PC-9 (cell line): ENCODE data around the gene CPED1. TPM values are rescaled to one million over a fixed set of nuclear protein-coding genes. Genes with fewer than 3 reads are reported as not detected.
"Not testable (repeated sequence)": the region's sequence is repeated elsewhere in the genome, so short reads cannot be mapped to it uniquely, and the experiment has no call there.

Source experiments
- BruUV-seq: library from RNA; stranded (reverse); fragments of 400-500 nt; replicated peaks from 2 replicates; lab custom pipeline; 2021; lab: Mats Ljungman, UMichigan
- CTCF ChIA-PET: fragments of 300-600 bp; sonication (Branson Sonifier 250); formaldehyde crosslinking; loops from one replicate; lab custom pipeline; 2022; ENCODE audit warnings: antibody characterized with exemption; lab: Charles Lee
- POLR2A ChIA-PET: fragments of 300-600 bp; sonication (Branson Sonifier 250); formaldehyde crosslinking; loops from one replicate; lab custom pipeline; 2022; ENCODE audit warnings: antibody characterized with exemption; ENCODE audit not compliant: unreplicated experiment; lab: Charles Lee
- DNase-seq, 2 experiments: peaks; one replicate each; pipeline versions ENCODE4 v3.0.0 to v3.0.0-alpha.2; 2015 to 2022; ENCODE audit warnings: mixed read lengths in 1 of 2
- H2AFZ ChIP-seq: fragments of 200-600 bp; sonication (generic); 2 replicates; pipeline ENCODE4 v1.8.1; 2017; ENCODE audit warnings: antibody characterized with exemption
- H3F3A ChIP-seq: fragments of 200-600 bp; sonication (generic); 2 replicates; pipeline ENCODE4 v1.8.1; 2017; ENCODE audit warnings: antibody characterized with exemption, mild to moderate bottlenecking, low read depth; ENCODE audit not compliant: insufficient read depth
- H3K27ac ChIP-seq: fragments of 200-600 bp; sonication (generic); 2 replicates; pipeline ENCODE4 v1.6.1; 2016; ENCODE audit warnings: mixed run types
- H3K27me3 ChIP-seq: fragments of 200-600 bp; sonication (generic); 2 replicates; pipeline ENCODE4 v1.6.1; 2016; ENCODE audit warnings: low read depth, mixed run types; ENCODE audit not compliant: insufficient read depth
- H3K36me3 ChIP-seq: fragments of 200-600 bp; sonication (generic); 2 replicates; pipeline ENCODE4 v1.6.1; 2016; ENCODE audit warnings: low read depth, mixed run types
- H3K4me1 ChIP-seq: fragments of 200-600 bp; sonication (generic); replicated peaks from 2 replicates; pipeline ENCODE4 v1.6.1; 2016; ENCODE audit warnings: mixed run types; ENCODE audit not compliant: insufficient read depth
- H3K4me2 ChIP-seq: fragments of 200-600 bp; sonication (generic); 2 replicates; pipeline ENCODE4 v1.6.1; 2017; ENCODE audit warnings: mixed run types
- H3K4me3 ChIP-seq: fragments of 200-600 bp; sonication (generic); 2 replicates; pipeline ENCODE4 v1.6.1; 2016; ENCODE audit warnings: mixed run types
- H3K79me2 ChIP-seq: fragments of 200-600 bp; sonication (generic); 2 replicates; pipeline ENCODE4 v1.6.1; 2017; ENCODE audit warnings: low read depth, mixed run types
- H3K9me2 ChIP-seq: fragments of 200-600 bp; sonication (generic); 2 replicates; pipeline ENCODE4 v1.8.1; 2017; ENCODE audit warnings: mild to moderate bottlenecking; ENCODE audit not compliant: insufficient read depth
- H3K9me3 ChIP-seq: fragments of 200-600 bp; sonication (generic); 2 replicates; pipeline ENCODE4 v1.8.1; 2016; ENCODE audit warnings: low read depth; ENCODE audit not compliant: insufficient read depth
- H4K20me1 ChIP-seq: fragments of 200-600 bp; sonication (generic); 2 replicates; pipeline ENCODE4 v1.8.1; 2017; ENCODE audit not compliant: insufficient read depth
- CTCF ChIP-seq: fragments of 200-600 bp; sonication (generic); conservative IDR thresholded peaks from 2 replicates; pipeline ENCODE4 v1.6.1; 2017; ENCODE audit warnings: mixed run types, antibody characterized with exemption, mild to moderate bottlenecking, moderate library complexity
- EZH2 ChIP-seq: fragments of 200-600 bp; sonication (generic); IDR thresholded peaks from 2 replicates; pipeline ENCODE4 v1.8.0; 2017; ENCODE audit warnings: antibody characterized with exemption, low read depth
- intact Hi-C: fragments of 100-400 bp; cut with micrococcal nuclease; formaldehyde crosslinking; loops from one replicate; pipeline ENCODE4 v1.10.0; 2022; ENCODE audit not compliant: unreplicated experiment
- total RNA-seq: library from RNA; stranded (reverse); gene quantifications from 2 replicates; pipeline ENCODE4 v1.2.3, GENCODE V29; 2021

CPED1 gene
- total RNA-seq, 1 experiment from 2014 or later, result 2.4 TPM

- Histone ChIP-seq H3K27ac (no peak overlapping the region), H3K4me1 (no peaks in the 10 kb centered on the region), H3K27me3 (no peaks in the 10 kb centered on the region), H3K9me3 (no peaks in the 10 kb centered on the region), H3F3A (no peaks in the 10 kb centered on the region), H4K20me1 (no peaks in the 10 kb centered on the region), H3K36me3 (no peaks in the 10 kb centered on the region), H2AFZ (no peak overlapping the region), H3K9me2 (no peaks in the 10 kb centered on the region), H3K4me3 (no peak overlapping the region), H3K79me2 (no peaks in the 10 kb centered on the region), H3K4me2 (no peak overlapping the region)
- CTCF ChIA-PET, result no interaction called here
- DNase-seq, result no peak
- POLR2A ChIA-PET, result no interaction called here
- no peak for TF ChIP-seq CTCF
- no peak for TF ChIP-seq EZH2
- intact Hi-C loops, result no loop called here
- BruUV-seq, result no TSS peak
Measured at GRCh38 chr7:121072826-121073225, 84.3 kb downstream of the CPED1 start.

- POLR2A ChIA-PET, result interaction anchor here (1.2 kb wide), 1 partner anchor 10 kb away, joined by 24 read pairs; no protein-coding TSS in a partner anchor
- DNase-seq, result no peak
- Histone ChIP-seq H3F3A (no peaks in the 10 kb centered on the region), H3K27me3 (no peaks in the 10 kb centered on the region), H4K20me1 (no peaks in the 10 kb centered on the region), H3K4me1 (no peaks in the 10 kb centered on the region), H3K4me3 (no peak overlapping the region), H3K27ac (no peak overlapping the region), H3K36me3 (no peaks in the 10 kb centered on the region), H3K4me2 (no peak overlapping the region), H3K9me3 (no peaks in the 10 kb centered on the region), H3K79me2 (no peaks in the 10 kb centered on the region), H2AFZ (0 out of 2 replicates have a peak overlapping the region, but pooled peaks have one; percentile 66), H3K9me2 (no peaks in the 10 kb centered on the region)
- intact Hi-C loops, result no loop called here
- no peak for TF ChIP-seq EZH2
- TF ChIP-seq CTCF, result no peak
- CTCF ChIA-PET, result no interaction called here
- no TSS peak for BruUV-seq
Measured at GRCh38 chr7:121073463-121074099, 85.1 kb downstream of the CPED1 start.

DNA sequence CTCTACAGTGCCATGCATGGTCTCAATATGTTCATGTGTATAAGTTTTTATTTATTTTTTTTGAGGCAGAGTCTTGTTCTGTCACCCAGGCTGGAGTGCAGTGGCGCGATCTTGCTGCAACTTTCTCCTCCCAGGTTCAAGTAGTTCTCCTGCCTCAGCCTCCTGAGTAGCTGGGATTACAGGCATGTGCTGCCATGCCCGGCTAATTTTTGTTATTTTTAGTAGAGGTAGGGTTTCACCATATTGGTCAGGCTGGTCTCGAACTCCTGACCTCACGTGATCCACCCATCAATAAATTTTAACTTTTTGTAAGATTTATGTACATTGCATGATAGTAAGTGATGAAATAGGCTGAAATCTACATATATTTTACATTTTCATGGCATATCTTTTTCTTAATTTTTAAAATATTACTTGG lies 86.9 kb downstream of the CPED1 start:
- H3K36me3 ChIP-seq, H4K20me1 ChIP-seq, H3K9me3 ChIP-seq, BruUV-seq, H3F3A ChIP-seq, H3K27ac ChIP-seq, intact Hi-C loops, POLR2A ChIA-PET, H3K4me2 ChIP-seq, H3K27me3 ChIP-seq, H3K79me2 ChIP-seq, H2AFZ ChIP-seq, H3K9me2 ChIP-seq, DNase-seq, H3K4me1 ChIP-seq, H3K4me3 ChIP-seq: not testable (repeated sequence)
- CTCF ChIA-PET, result interaction anchor here (1.3 kb wide), 1 partner anchor 87 kb away, joined by 3 read pairs; the partner anchor contains the start of gene CPED1
